Measurements from ENCODE around the gene TBC1D3B. TPM values are rescaled to one million over a fixed set of nuclear protein-coding genes. Genes with fewer than 3 reads are reported as not detected.
"Not testable (repeated sequence)": the region's sequence is repeated elsewhere in the genome, so short reads cannot be mapped to it uniquely, and the experiment has no call there.

The TBC1D3B gene
- total and polyA plus RNA-seq, 4 experiments from 2014 or later, result 11.5 to 18.0 TPM; not detected in 2

- intact Hi-C loops (cut with micrococcal nuclease), result no loop called here
- H3K27ac Mint-ChIP-seq, result no peak overlapping the region
- CTCF ChIA-PET (ENCODE audit: partially characterized antibody), result interaction anchor here (0.8 to 1.3 kb wide), 2 partner anchors 24 to 150 kb away, joined by 3 to 5 read pairs; no protein-coding TSS in a partner anchor
- H3K27me3 ChIP-seq (ENCODE audit: insufficient read depth, low read length), result no peaks in the 10 kb centered on the region
- no peak overlapping the region for H3K4me3 ChIP-seq (ENCODE audit: low read length in 2 of 2)
- peaks cover 1 to 6% of the 10 kb centered on the region in 2 donors for H3K36me3 Mint-ChIP-seq
- H3K4me1 ChIP-seq (ENCODE audit: insufficient read depth, low read length), result no peaks in the 10 kb centered on the region
- H3K36me3 ChIP-seq (ENCODE audit: insufficient read depth, low read length), result no peaks in the 10 kb centered on the region
- peaks cover 0 to 24% (median 13%) of the 10 kb centered on the region in 8 donors for H3K9me3 Mint-ChIP-seq
- no peak overlapping the region for H3K27ac ChIP-seq (ENCODE audit: low read depth, low read length)
- peaks cover 0 to 7% of the 10 kb centered on the region in 2 donors for H3K9me3 ChIP-seq (ENCODE audit: control insufficient read depth in 1 of 2, low read length in 2 of 2)
- H3K4me3 Mint-ChIP-seq, result no peak overlapping the region
- POLR2A ChIA-PET (ENCODE audit: partially characterized antibody), result no interaction called here
- peaks cover 0 to 9% (median 0%) of the 10 kb centered on the region in 4 donors for H3K4me1 Mint-ChIP-seq
- peaks cover 3 to 11% of the 10 kb centered on the region in 2 donors for H3K27me3 Mint-ChIP-seq
- DNase-seq, result no peak
Observed at GRCh38 chr17:36124879-36125824, 51.3 kb downstream of the TBC1D3B start.

DNA sequence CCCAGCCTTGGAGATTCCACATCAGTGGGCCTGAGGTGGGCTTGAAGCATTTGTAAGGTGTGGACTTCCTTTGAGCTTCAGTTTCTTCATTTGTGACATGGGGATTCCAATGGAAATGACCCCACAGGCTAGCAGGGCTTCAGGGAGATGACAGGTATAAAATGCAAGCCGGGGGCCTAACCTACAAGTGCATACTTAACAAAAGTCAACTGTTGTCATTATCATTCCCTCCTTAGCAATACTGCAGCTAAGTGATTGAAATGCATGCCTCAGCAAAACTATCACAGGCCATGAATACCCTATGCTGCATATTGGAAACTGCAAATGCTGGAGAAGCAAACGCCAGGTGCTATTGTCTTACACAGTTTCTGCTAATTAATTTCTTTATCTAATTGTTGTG, 53.0 kb downstream of the TBC1D3B start:
- intact Hi-C loops (cut with micrococcal nuclease), result no loop called here
- Histone ChIP-seq H3K36me3 (ENCODE audit: insufficient read depth, low read length) (no peaks in the 10 kb centered on the region), H3K27me3 (ENCODE audit: insufficient read depth, low read length) (no peaks in the 10 kb centered on the region), H3K4me1 (ENCODE audit: insufficient read depth, low read length) (no peaks in the 10 kb centered on the region), H3K4me3 (ENCODE audit: low read length in 2 of 2) (no peak overlapping the region), H3K27ac (ENCODE audit: low read depth, low read length) (no peak overlapping the region), H3K9me3 (ENCODE audit: control insufficient read depth in 1 of 2, low read length in 2 of 2) (peaks cover 0 to 7% of the 10 kb centered on the region in 2 donors)
- Mint-ChIP-seq H3K27me3 (peaks cover 3 to 8% of the 10 kb centered on the region in 2 donors), H3K27ac (no peak overlapping the region), H3K36me3 (peaks cover 1 to 6% of the 10 kb centered on the region in 2 donors), H3K4me3 (no peak overlapping the region), H3K9me3 (peaks cover 0 to 24% (median 13%) of the 10 kb centered on the region in 8 donors), H3K4me1 (peaks cover 0 to 9% (median 0%) of the 10 kb centered on the region in 4 donors)
- POLR2A ChIA-PET (ENCODE audit: partially characterized antibody), result no interaction called here
- CTCF ChIA-PET (ENCODE audit: partially characterized antibody), result no interaction called here
- no peak for DNase-seq

- POLR2A ChIA-PET (ENCODE audit: partially characterized antibody); H3K27me3 Mint-ChIP-seq; H3K4me3 ChIP-seq (ENCODE audit: low read length in 2 of 2); intact Hi-C loops (cut with micrococcal nuclease); H3K27me3 ChIP-seq (ENCODE audit: insufficient read depth, low read length); CTCF ChIA-PET (ENCODE audit: partially characterized antibody); H3K4me1 Mint-ChIP-seq; H3K36me3 Mint-ChIP-seq; H3K9me3 ChIP-seq (ENCODE audit: control insufficient read depth in 1 of 2, low read length in 2 of 2); H3K27ac ChIP-seq (ENCODE audit: low read depth, low read length); H3K27ac Mint-ChIP-seq; H3K4me3 Mint-ChIP-seq; H3K4me1 ChIP-seq (ENCODE audit: insufficient read depth, low read length); DNase-seq; H3K36me3 ChIP-seq (ENCODE audit: insufficient read depth, low read length): not testable (repeated sequence)
- peaks cover 0 to 12% (median 6%) of the 10 kb centered on the region in 8 donors for H3K9me3 Mint-ChIP-seq
Observed at GRCh38 chr17:36121099-36121498, 55.3 kb downstream of the TBC1D3B start.

DNA sequence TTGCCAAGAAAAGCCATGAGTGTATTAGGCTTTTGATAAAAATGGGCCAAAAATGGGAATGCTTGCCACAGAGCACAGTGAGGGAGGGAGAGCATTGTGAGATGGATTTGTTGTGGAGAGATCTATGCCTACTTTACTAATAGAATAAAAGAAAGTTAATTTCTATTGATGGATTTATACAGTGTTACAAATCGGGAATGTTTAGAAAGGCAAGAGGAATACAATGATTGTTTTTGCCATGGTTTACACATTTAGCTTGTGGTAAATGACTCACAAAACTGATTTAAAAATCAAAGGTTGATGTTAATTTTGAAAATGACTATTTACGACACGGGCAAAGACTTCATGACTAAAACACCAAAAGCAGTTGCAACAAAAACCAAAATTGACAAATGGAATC, 56.2 kb downstream of the TBC1D3B start:
- H3K27me3 ChIP-seq (ENCODE audit: insufficient read depth, low read length), result no peaks in the 10 kb centered on the region
- no peaks in the 10 kb centered on the region for H3K36me3 Mint-ChIP-seq
- intact Hi-C loops (cut with micrococcal nuclease), result no loop called here
- H3K4me1 Mint-ChIP-seq, result no peaks in the 10 kb centered on the region
- DNase-seq, result no peak
- peaks cover 0 to 3% of the 10 kb centered on the region in 2 donors for H3K9me3 ChIP-seq (ENCODE audit: control insufficient read depth in 1 of 2, low read length in 2 of 2)
- H3K27ac ChIP-seq (ENCODE audit: low read depth, low read length), result no peak overlapping the region
- CTCF ChIA-PET (ENCODE audit: partially characterized antibody), result no interaction called here
- H3K27ac Mint-ChIP-seq, result no peak overlapping the region
- H3K4me1 ChIP-seq (ENCODE audit: insufficient read depth, low read length), result no peaks in the 10 kb centered on the region
- peaks cover 0 to 3% (median 0%) of the 10 kb centered on the region in 8 donors for H3K9me3 Mint-ChIP-seq
- POLR2A ChIA-PET (ENCODE audit: partially characterized antibody), result no interaction called here
- no peaks in the 10 kb centered on the region for H3K36me3 ChIP-seq (ENCODE audit: insufficient read depth, low read length)
- no peak overlapping the region for H3K4me3 Mint-ChIP-seq
- H3K4me3 ChIP-seq (ENCODE audit: low read length in 2 of 2), result no peak overlapping the region
- H3K27me3 Mint-ChIP-seq, result peaks cover 3 to 8% of the 10 kb centered on the region in 2 donors

DNA sequence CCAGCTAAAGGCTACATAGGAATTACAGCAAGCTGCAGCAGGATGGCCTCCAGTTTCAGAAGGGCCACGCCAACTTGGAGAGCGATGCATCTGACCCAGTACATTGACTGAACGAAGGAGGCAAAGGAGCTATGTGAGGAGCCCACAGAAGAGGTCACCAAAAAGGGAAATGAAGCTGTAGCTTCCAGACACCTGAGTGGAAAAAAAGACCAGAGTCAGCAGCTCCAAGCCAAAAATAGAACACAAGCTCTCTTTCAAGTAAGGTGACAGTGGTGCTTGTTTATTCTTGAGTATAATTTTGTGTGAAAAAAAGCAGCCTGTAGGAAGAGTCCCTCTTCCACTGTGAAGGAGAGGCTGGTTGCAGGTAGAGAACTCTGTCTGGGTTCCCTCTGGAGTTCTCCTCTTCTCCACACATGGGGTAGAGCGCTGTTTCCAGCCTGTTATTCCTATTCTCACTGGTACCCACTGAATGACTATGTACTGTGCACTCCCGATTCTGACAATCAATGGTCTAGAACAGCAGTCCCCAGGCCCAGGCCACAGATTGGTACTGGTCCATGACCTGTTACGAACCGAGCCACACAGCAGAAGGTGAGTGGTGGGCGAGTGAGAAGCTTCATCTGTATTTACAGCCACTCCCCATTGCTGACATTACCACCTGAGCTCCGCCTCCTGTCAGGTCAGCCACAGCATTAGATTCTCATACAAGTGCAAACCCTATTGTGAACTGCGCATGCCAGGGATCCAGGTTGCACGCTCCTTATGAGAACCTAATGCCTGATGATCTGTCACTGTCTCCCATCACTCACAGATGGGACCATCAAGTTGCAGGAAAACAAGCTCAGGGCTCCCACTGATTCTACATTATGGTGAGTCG, 57.7 kb downstream of the TBC1D3B start:
- Mint-ChIP-seq H3K4me1 (no peaks in the 10 kb centered on the region), H3K36me3 (no peaks in the 10 kb centered on the region), H3K27ac (no peak overlapping the region), H3K9me3 (no peaks in the 10 kb centered on the region), H3K27me3 (peaks cover 3 to 7% of the 10 kb centered on the region in 2 donors), H3K4me3 (no peak overlapping the region)
- no peak overlapping the region for H3K27ac ChIP-seq (ENCODE audit: low read depth, low read length)
- no peaks in the 10 kb centered on the region for H3K27me3 ChIP-seq (ENCODE audit: insufficient read depth, low read length)
- DNase-seq, result no peak
- H3K4me3 ChIP-seq (ENCODE audit: low read length in 2 of 2), result no peak overlapping the region
- H3K9me3 ChIP-seq (ENCODE audit: control insufficient read depth in 1 of 2, low read length in 2 of 2), result no peaks in the 10 kb centered on the region
- POLR2A ChIA-PET (ENCODE audit: partially characterized antibody), result no interaction called here
- no peaks in the 10 kb centered on the region for H3K36me3 ChIP-seq (ENCODE audit: insufficient read depth, low read length)
- H3K4me1 ChIP-seq (ENCODE audit: insufficient read depth, low read length), result no peaks in the 10 kb centered on the region
- intact Hi-C loops (cut with micrococcal nuclease), result loop anchor here (10.0 kb wide), 1 partner anchor 66 kb away; no protein-coding TSS in a partner anchor
- CTCF ChIA-PET (ENCODE audit: partially characterized antibody), result interaction anchor here (1.4 kb wide), 1 partner anchor 30 kb away, joined by 3 read pairs; no protein-coding TSS in a partner anchor

DNA sequence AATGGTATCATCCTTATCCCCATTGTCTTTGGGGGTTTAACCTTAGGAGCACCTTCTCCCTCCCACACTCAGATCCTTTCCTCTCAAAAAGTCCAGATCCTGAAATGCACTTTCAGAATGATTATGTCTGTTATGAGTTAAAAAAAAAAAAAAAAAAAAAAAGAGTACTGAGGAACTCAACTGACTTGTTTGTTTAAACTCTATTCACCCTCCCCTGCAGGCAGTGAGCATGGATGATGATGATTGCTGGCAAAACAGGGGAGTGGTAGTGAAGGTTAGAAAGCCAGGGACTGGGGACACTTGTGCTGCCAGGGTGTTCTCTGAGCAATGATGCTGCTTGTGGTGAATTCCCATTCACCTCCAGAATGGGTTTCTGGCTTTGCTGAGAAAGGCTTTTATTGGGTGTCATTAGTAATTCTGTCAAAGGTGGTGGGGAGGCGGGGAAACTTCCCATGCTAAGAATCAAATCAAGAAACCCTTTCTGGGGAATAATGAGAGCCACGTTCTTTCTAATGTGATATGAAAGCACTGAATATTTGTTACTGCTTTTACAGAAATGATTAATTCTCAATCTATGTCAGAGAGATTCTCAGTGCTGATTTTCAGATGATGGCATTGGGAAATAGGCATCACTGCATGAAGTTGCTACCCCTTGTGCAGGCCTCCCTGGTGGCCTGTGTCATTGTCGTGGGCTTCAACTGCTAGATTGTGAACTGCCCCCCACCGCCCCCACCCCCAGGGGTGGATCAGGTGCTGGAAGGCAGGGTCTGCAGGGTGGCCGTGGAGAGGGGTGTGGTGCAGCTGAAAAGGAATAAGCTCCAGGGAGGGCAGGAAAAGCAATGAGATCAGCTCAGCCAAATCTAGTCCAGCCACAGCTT, 58.7 kb downstream of the TBC1D3B start:
- Histone ChIP-seq H3K4me3 (ENCODE audit: low read length in 2 of 2) (no peak overlapping the region), H3K36me3 (ENCODE audit: insufficient read depth, low read length) (no peaks in the 10 kb centered on the region), H3K27me3 (ENCODE audit: insufficient read depth, low read length) (no peaks in the 10 kb centered on the region), H3K9me3 (ENCODE audit: control insufficient read depth in 1 of 2, low read length in 2 of 2) (no peaks in the 10 kb centered on the region), H3K4me1 (ENCODE audit: insufficient read depth, low read length) (no peaks in the 10 kb centered on the region), H3K27ac (ENCODE audit: low read depth, low read length) (no peak overlapping the region)
- intact Hi-C loops (cut with micrococcal nuclease), result loop anchor here (10.0 kb wide), 1 partner anchor 67 kb away; no protein-coding TSS in a partner anchor
- no peaks in the 10 kb centered on the region for H3K36me3 Mint-ChIP-seq
- no peak overlapping the region for H3K4me3 Mint-ChIP-seq
- no peak for DNase-seq
- POLR2A ChIA-PET (ENCODE audit: partially characterized antibody), result no interaction called here
- no peak overlapping the region for H3K27ac Mint-ChIP-seq
- H3K9me3 Mint-ChIP-seq, result no peaks in the 10 kb centered on the region
- no peaks in the 10 kb centered on the region for H3K4me1 Mint-ChIP-seq
- CTCF ChIA-PET (ENCODE audit: partially characterized antibody), result no interaction called here
- H3K27me3 Mint-ChIP-seq, result peaks cover 3 to 7% of the 10 kb centered on the region in 2 donors

Measured in CD4-positive, alpha-beta memory T cell (primary cell).